HEK293 (cell line): ENCODE data around the gene CHGA.
A peak's percentile ranks its signal among the peaks of the same experiment; 100 is the strongest.

Experiments
- CTCF ChIA-PET: fragments of 350-600 bp; formaldehyde crosslinking; extraction: SDS; loops from one replicate; lab custom pipeline; 2021; ENCODE audit warnings: antibody characterized with exemption; lab: Yijun Ruan, JAX
- POLR2A ChIA-PET: fragments of 300-600 bp; formaldehyde crosslinking; extraction: SDS; loops from one replicate; lab custom pipeline; 2020; ENCODE audit warnings: antibody characterized with exemption, inconsistent platforms; lab: Yijun Ruan, JAX
- H3K27ac ChIP-seq: fragments of 200-500 bp; sonication (Bioruptor generic); 2 replicates; pipeline ENCODE4 v1.5.1; 2014; ENCODE audit warnings: low read depth, low read length, control low read depth, inconsistent platforms; ENCODE audit errors: extremely low read depth
- H3K36me3 ChIP-seq, 2 experiments: fragments of 200-500 bp in 1 of 2; sonication (Bioruptor generic) in 1 of 2; 1 replicate in 1 of 2; 2 replicates in 1 of 2; pipeline ENCODE4 v1.5.1; 2014 to 2017; ENCODE audit warnings: inconsistent platforms in 2 of 2, low read length in 2 of 2; ENCODE audit not compliant: control insufficient read depth in 2 of 2, insufficient read depth in 1 of 2
- H3K4me1 ChIP-seq: fragments of 200-500 bp; sonication (Bioruptor generic); 2 replicates; pipeline ENCODE4 v1.5.1; 2014; ENCODE audit warnings: mild to moderate bottlenecking, low read length, inconsistent platforms; ENCODE audit not compliant: control insufficient read depth, insufficient read depth
- H3K4me3 ChIP-seq: 2 replicates; pipeline ENCODE4 v1.5.1; 2011; ENCODE audit warnings: low read depth, mild to moderate bottlenecking, control low read depth, low read length, moderate library complexity
- H3K9me3 ChIP-seq: fragments of 200-500 bp; sonication (Bioruptor generic); 2 replicates; pipeline ENCODE4 v1.5.1; 2014; ENCODE audit warnings: low read depth, low read length, inconsistent platforms; ENCODE audit not compliant: control insufficient read depth, insufficient read depth
- EGR2 ChIP-seq: fragments of 450-650 bp; formaldehyde crosslinking; IDR thresholded peaks from 2 replicates; pipeline ENCODE4 v1.5.1; 2016; ENCODE audit warnings: low read depth, missing biosample characterization, missing genetic modification characterization
- GLIS1 ChIP-seq: fragments of 450-650 bp; formaldehyde crosslinking; IDR thresholded peaks from 2 replicates; pipeline ENCODE4 v1.5.1; 2016; ENCODE audit warnings: missing biosample characterization, missing genetic modification characterization
- GLIS2 ChIP-seq: fragments of 450-650 bp; formaldehyde crosslinking; IDR thresholded peaks from 2 replicates; pipeline ENCODE4 v1.5.1; 2016; ENCODE audit warnings: missing biosample characterization, missing genetic modification characterization
- MEIS1 ChIP-seq: sonication (generic); formaldehyde crosslinking; IDR thresholded peaks from 2 replicates; pipeline ENCODE4 v1.8.1; 2022; ENCODE audit warnings: missing genetic modification reagents, mild to moderate bottlenecking, borderline replicate concordance
- PRDM1 ChIP-seq: fragments of 450-650 bp; formaldehyde crosslinking; IDR thresholded peaks from 2 replicates; pipeline ENCODE4; 2016; ENCODE audit warnings: missing biosample characterization, missing genetic modification characterization
- SP2 ChIP-seq: fragments of 450-650 bp; formaldehyde crosslinking; IDR thresholded peaks from 2 replicates; pipeline ENCODE4 v1.5.1; 2016; ENCODE audit warnings: missing biosample characterization, missing genetic modification characterization
- ZBTB1 ChIP-seq: fragments of 450-650 bp; formaldehyde crosslinking; IDR thresholded peaks from 2 replicates; pipeline ENCODE4 v1.5.1; 2016; ENCODE audit warnings: missing biosample characterization, missing genetic modification characterization
- ZBTB10 ChIP-seq: fragments of 450-650 bp; formaldehyde crosslinking; IDR thresholded peaks from 2 replicates; pipeline ENCODE4 v1.5.1; 2016; ENCODE audit warnings: missing biosample characterization, missing genetic modification characterization
- ZBTB7A ChIP-seq: fragments of 450-650 bp; formaldehyde crosslinking; IDR thresholded peaks from 2 replicates; pipeline ENCODE4 v1.5.1; 2016; ENCODE audit warnings: low read depth, missing biosample characterization, missing genetic modification characterization
- ZIC2 ChIP-seq: fragments of 450-650 bp; formaldehyde crosslinking; IDR thresholded peaks from 2 replicates; pipeline ENCODE4 v1.5.1; 2016; ENCODE audit warnings: missing biosample characterization, missing genetic modification characterization
- ZNF280C ChIP-seq: fragments of 450-650 bp; formaldehyde crosslinking; IDR thresholded peaks from 2 replicates; pipeline ENCODE4 v1.5.1; 2016; ENCODE audit warnings: missing biosample characterization, missing genetic modification characterization
- ZNF354C ChIP-seq: fragments of 450-650 bp; formaldehyde crosslinking; IDR thresholded peaks from 2 replicates; pipeline ENCODE4 v1.5.1; 2016; ENCODE audit warnings: missing biosample characterization, missing genetic modification characterization, low read depth, borderline replicate concordance
- ZNF398 ChIP-seq: fragments of 450-650 bp; formaldehyde crosslinking; IDR thresholded peaks from 2 replicates; pipeline ENCODE4 v1.5.1; 2017; ENCODE audit warnings: missing biosample characterization, missing genetic modification characterization
- ZNF426 ChIP-seq: fragments of 450-650 bp; formaldehyde crosslinking; IDR thresholded peaks from 2 replicates; pipeline ENCODE4 v1.5.1; 2017; ENCODE audit warnings: missing biosample characterization, missing genetic modification characterization, mild to moderate bottlenecking, inconsistent platforms, moderate library complexity
- ZNF561 ChIP-seq: fragments of 450-650 bp; IDR thresholded peaks from 2 replicates; pipeline ENCODE4 v1.5.1; 2018; ENCODE audit warnings: missing biosample characterization, missing genetic modification characterization, borderline replicate concordance
- ZNF596 ChIP-seq: fragments of 450-650 bp; IDR thresholded peaks from 2 replicates; pipeline ENCODE4 v1.5.0; 2018; ENCODE audit warnings: missing biosample characterization, mild to moderate bottlenecking, missing genetic modification characterization, moderate library complexity
- ZNF621 ChIP-seq: fragments of 450-650 bp; formaldehyde crosslinking; IDR thresholded peaks from 2 replicates; pipeline ENCODE4 v1.5.1; 2017; ENCODE audit warnings: missing biosample characterization, missing genetic modification characterization
- ZNF670 ChIP-seq: fragments of 450-650 bp; formaldehyde crosslinking; IDR thresholded peaks from 2 replicates; pipeline ENCODE4 v1.5.1; 2016; ENCODE audit warnings: missing biosample characterization, missing genetic modification characterization, low read depth
- ZNF707 ChIP-seq: fragments of 450-650 bp; formaldehyde crosslinking; IDR thresholded peaks from 2 replicates; pipeline ENCODE4 v1.5.1; 2016; ENCODE audit warnings: missing biosample characterization, missing genetic modification characterization

CHGA gene

GRCh38 chr14:92973798-92974372 is 50.9 kb downstream of the CHGA start (continued):
- TF ChIP-seq ZBTB10 (tag by site-specific recombination) (no peak), GLIS2 (peak; percentile 22; the same call in 1 of the 2 replicates), MEIS1 (CRISPR knock-in tag) (no peak), ZNF561 (tag by site-specific recombination) (no peak), EGR2 (tag by site-specific recombination) (no peak), ZNF426 (tag by site-specific recombination) (no peak), GLIS1 (tag by site-specific recombination) (peak; percentile 30; the same call in 1 of the 2 replicates), PRDM1 (tag by site-specific recombination) (no peak), ZNF280C (no peak), ZNF596 (tag by site-specific recombination) (no peak), SP2 (no peak), ZNF670 (tag by site-specific recombination) (no peak), ZNF398 (no peak), ZBTB7A (no peak), ZIC2 (tag by site-specific recombination) (0 out of 2 replicates have a peak, but pooled peaks have one; percentile 17)

GRCh38 chr14:92974541-92975345 is 51.8 kb downstream of the CHGA start:
- Histone ChIP-seq H3K4me1 (no peaks in the 10 kb centered on the region), H3K27ac (no peak overlapping the region), H3K36me3 (peaks cover 0 to 12% of the 10 kb centered on the region in 2 experiments; a peak in 1 of 3 replicates), H3K9me3 (no peaks in the 10 kb centered on the region), H3K4me3 (no peak overlapping the region)
- ChIA-PET POLR2A (no interaction called here), CTCF (interaction anchor here (0.5 to 1.4 kb wide), 5 partner anchors 13 to 138 kb away, joined by 3 to 5 read pairs (median 3); no protein-coding TSS in a partner anchor)
- no peak for TF ChIP-seq ZNF354C (tag by site-specific recombination)
- no peak for TF ChIP-seq ZNF707 (tag by site-specific recombination)
- TF ChIP-seq ZBTB1 (tag by site-specific recombination): no peak
- no peak for TF ChIP-seq ZNF621 (tag by site-specific recombination)
